A549 (cell line): ENCODE results near the gene SCGB1C2. TPM values are rescaled to one million over a fixed set of nuclear protein-coding genes. Genes with fewer than 3 reads are reported as not detected.

Experiments used
- ATAC-seq, 2 experiments: fragments of 200-7000 bp in 1 of 2; fragments of >200 bp in 1 of 2; cut with Nextera tagmentation in 1 of 2; cut with Tn5 transposase in 1 of 2; 3 replicates each; pipeline versions ENCODE4 v1.8.0 to v1.9.1; 2018 to 2020; ENCODE audit warnings: mild to moderate bottlenecking in 1 of 2, moderate library complexity in 1 of 2
- CTCF ChIA-PET: fragments of 300-600 bp; sonication (Branson Sonifier 250); formaldehyde crosslinking; extraction: SDS; loops from one replicate; lab custom pipeline; 2021; ENCODE audit warnings: antibody characterized with exemption, inconsistent platforms; lab: Yijun Ruan, JAX
- POLR2A ChIA-PET: fragments of 350-600 bp; formaldehyde crosslinking; extraction: SDS; loops from one replicate; lab custom pipeline; 2021; ENCODE audit warnings: antibody characterized with exemption, inconsistent platforms; lab: Yijun Ruan, JAX
- DNase-seq, 2 experiments: peaks; one replicate each; pipeline versions ENCODE4 v3.0.0 to v3.0.0-alpha.2; 2011 to 2016; ENCODE audit warnings: low read depth in 1 of 2, low spot score in 1 of 2
- FAIRE-seq: peaks from 2 replicates; lab custom pipeline; 2011; peaks lifted over from hg19 to GRCh38; lab: Jason Lieb, UNC
- H3K27ac ChIP-seq, 2 experiments: fragments of >200 bp; sonication (Bioruptor Twin); formaldehyde crosslinking; 3 replicates each; pipeline ENCODE4 v1.5.1; 2016 to 2017
- H3K4me1 ChIP-seq: fragments of >200 bp; sonication (Bioruptor Twin); formaldehyde crosslinking; 3 replicates; pipeline ENCODE4 v1.6.1; 2016
- H3K4me2 ChIP-seq: fragments of >200 bp; sonication (Bioruptor Twin); formaldehyde crosslinking; 3 replicates; pipeline ENCODE4 v1.6.1; 2016
- H3K4me3 ChIP-seq: fragments of >200 bp; sonication (Bioruptor Twin); formaldehyde crosslinking; 3 replicates; pipeline ENCODE4 v1.5.1; 2016
- H3K9me3 ChIP-seq: fragments of >200 bp; sonication (Bioruptor Twin); formaldehyde crosslinking; 3 replicates; pipeline ENCODE4 v1.6.1; 2016
- ATOH8 ChIP-seq: fragments of 250-450 bp; sonication (Bioruptor Pico); IDR thresholded peaks from 2 replicates; pipeline ENCODE4 v1.5.0; 2020; ENCODE audit warnings: low read depth, mild to moderate bottlenecking, moderate library complexity
- BCL3 ChIP-seq: fragments of >200 bp; sonication (Bioruptor Twin); formaldehyde crosslinking; IDR thresholded peaks from 3 replicates; pipeline ENCODE4 v1.6.1; 2016
- BHLHE40 ChIP-seq: IDR thresholded peaks from 2 replicates; pipeline ENCODE4 v1.6.1; 2012; ENCODE audit warnings: low read depth, low read length, inconsistent platforms
- CBX2 ChIP-seq: fragments of 200-600 bp; sonication (generic); IDR thresholded peaks from 2 replicates; pipeline ENCODE4 v1.6.1; 2016; ENCODE audit warnings: low read depth, mild to moderate bottlenecking, borderline replicate concordance
- CEBPB ChIP-seq, 2 experiments: fragments of >200 bp in 1 of 2; sonication (Bioruptor Twin) in 1 of 2; formaldehyde crosslinking in 1 of 2; IDR thresholded peaks; 2 replicates each; pipeline ENCODE4 v1.6.1; 2012 to 2016
- CHD4 ChIP-seq: fragments of 200-600 bp; sonication (generic); IDR thresholded peaks from 2 replicates; pipeline ENCODE4 v1.6.1; 2016; ENCODE audit warnings: antibody characterized with exemption, mild to moderate bottlenecking, borderline replicate concordance
- CTCF ChIP-seq: fragments of >200 bp; sonication (Bioruptor Twin); formaldehyde crosslinking; IDR thresholded peaks from 3 replicates; pipeline ENCODE4 v1.5.1; 2016
- E2F6 ChIP-seq: IDR thresholded peaks from 2 replicates; pipeline ENCODE4 v1.6.1; 2012; ENCODE audit warnings: low read depth, borderline replicate concordance
- EHF ChIP-seq: fragments of 250-450 bp; sonication (Bioruptor Pico); IDR thresholded peaks from 2 replicates; pipeline ENCODE4 v1.5.0; 2020; ENCODE audit warnings: mild to moderate bottlenecking
- ELK1 ChIP-seq: fragments of 150-350 bp; IDR thresholded peaks from 2 replicates; pipeline ENCODE4 v1.6.1; 2014; ENCODE audit warnings: low read depth, mild to moderate bottlenecking, low read length
- EP300 ChIP-seq, 2 experiments: fragments of >200 bp; sonication (Bioruptor Twin); formaldehyde crosslinking; IDR thresholded peaks; 2 replicates in 1 of 2; 3 replicates in 1 of 2; pipeline ENCODE4 v1.6.1; 2016 to 2017
- FOSB ChIP-seq: fragments of 250-450 bp; sonication (Bioruptor Pico); IDR thresholded peaks from 2 replicates; pipeline ENCODE4 v1.5.0; 2020; ENCODE audit warnings: mild to moderate bottlenecking, moderate library complexity
- FOSL2 ChIP-seq, 2 experiments: fragments of 450-650 bp in 1 of 2; fragments of >200 bp in 1 of 2; sonication (Bioruptor Twin) in 1 of 2; formaldehyde crosslinking; IDR thresholded peaks; 2 replicates each; pipeline versions ENCODE4 v1.5.0 to v1.6.1; 2016 to 2020; ENCODE audit warnings: mild to moderate bottlenecking in 1 of 2, moderate library complexity in 1 of 2
- GATA3 ChIP-seq: IDR thresholded peaks from 2 replicates; pipeline ENCODE4 v1.6.1; 2012; ENCODE audit warnings: borderline replicate concordance
- HES2 ChIP-seq: fragments of >200 bp; sonication (Bioruptor Twin); formaldehyde crosslinking; IDR thresholded peaks from 2 replicates; pipeline ENCODE4 v1.6.1; 2016
- HOXA7 ChIP-seq: fragments of 250-450 bp; sonication (Bioruptor Pico); IDR thresholded peaks from 2 replicates; pipeline ENCODE4 v1.5.0; 2020; ENCODE audit warnings: mild to moderate bottlenecking, moderate library complexity
- KDM1A ChIP-seq: fragments of 200-600 bp; sonication (generic); IDR thresholded peaks from 2 replicates; pipeline ENCODE4 v1.6.1; 2016; ENCODE audit warnings: low read depth, mild to moderate bottlenecking
- MAFK ChIP-seq: fragments of 450-650 bp; IDR thresholded peaks from 2 replicates; pipeline ENCODE4 v1.6.1; 2014; ENCODE audit not compliant: partially characterized antibody
- MAX ChIP-seq: IDR thresholded peaks from 2 replicates; pipeline ENCODE4 v1.6.1; 2012
- MAZ ChIP-seq: fragments of 150-350 bp; IDR thresholded peaks from 2 replicates; pipeline ENCODE4 v1.6.1; 2014; ENCODE audit warnings: antibody characterized with exemption, low read depth, low read length, borderline replicate concordance
- MYC ChIP-seq: IDR thresholded peaks from 2 replicates; pipeline ENCODE4 v1.6.1; 2012; ENCODE audit warnings: mild to moderate bottlenecking, inconsistent platforms, low read length, improper control_type of control experiment, borderline replicate concordance
- NFE2L2 ChIP-seq: fragments of 150-350 bp; conservative IDR thresholded peaks from 2 replicates; pipeline ENCODE4 v1.6.1; 2014; ENCODE audit warnings: low read length
- PBX3 ChIP-seq: IDR thresholded peaks from 2 replicates; pipeline ENCODE4 v1.6.1; 2012
- POLR2A ChIP-seq: IDR thresholded peaks from 2 replicates; pipeline ENCODE4 v1.6.1; 2012; ENCODE audit warnings: mild to moderate bottlenecking, low read length
- POLR2AphosphoS2 ChIP-seq: conservative IDR thresholded peaks from 2 replicates; pipeline ENCODE4 v1.6.1; 2012; ENCODE audit warnings: low read length, improper control_type of control experiment, inconsistent platforms
- RAD21 ChIP-seq, 2 experiments: fragments of >200 bp in 1 of 2; sonication (Bioruptor Twin) in 1 of 2; formaldehyde crosslinking in 1 of 2; IDR thresholded peaks in 1 of 2; conservative IDR thresholded peaks in 1 of 2; 2 replicates in 1 of 2; 3 replicates in 1 of 2; pipeline ENCODE4 v1.6.1; 2012 to 2018; ENCODE audit warnings: inconsistent platforms in 1 of 2
- RCOR1 ChIP-seq: fragments of 150-350 bp; IDR thresholded peaks from 2 replicates; pipeline ENCODE4 v1.6.1; 2014; ENCODE audit warnings: antibody characterized with exemption, low read length, low read depth
- RNF2 ChIP-seq: fragments of 200-600 bp; sonication (generic); IDR thresholded peaks from 2 replicates; pipeline ENCODE4 v1.6.1; 2016; ENCODE audit warnings: low read depth, mild to moderate bottlenecking, antibody characterized with exemption, moderate library complexity, borderline replicate concordance
- SMC3 ChIP-seq: fragments of >200 bp; sonication (Bioruptor Twin); formaldehyde crosslinking; IDR thresholded peaks from 3 replicates; pipeline ENCODE4 v1.6.1; 2018; ENCODE audit warnings: inconsistent platforms
- TP53 ChIP-seq: fragments of 250-450 bp; sonication (Bioruptor Pico); IDR thresholded peaks from 2 replicates; pipeline ENCODE4 v1.5.0; 2021; ENCODE audit warnings: mild to moderate bottlenecking, moderate library complexity
- ZFP36 ChIP-seq: fragments of 450-650 bp; IDR thresholded peaks from 2 replicates; pipeline ENCODE4 v1.6.1; 2014; ENCODE audit warnings: borderline replicate concordance; ENCODE audit not compliant: partially characterized antibody
- ZNF302 ChIP-seq: fragments of 250-450 bp; sonication (Bioruptor Pico); IDR thresholded peaks from 2 replicates; pipeline ENCODE4 v1.9.0; 2021; ENCODE audit warnings: inconsistent platforms, mild to moderate bottlenecking, moderate library complexity
- ZSCAN20 ChIP-seq: fragments of 250-450 bp; sonication (Bioruptor Pico); IDR thresholded peaks from 2 replicates; pipeline ENCODE4 v1.8.0; 2022; ENCODE audit warnings: mild to moderate bottlenecking, moderate library complexity
- WGBS: methylation state at CpG from one replicate; pipeline ENCODE4 v1.1.6; 2017; ENCODE audit errors: missing lambda C conversion rate; 5-methylcytosine and 5-hydroxymethylcytosine counted together
- polyA plus RNA-seq, 4 experiments: library from polyadenylated mRNA; depleted of rRNA in 3 of 4; stranded (reverse); fragments of >200 nt; fragmentation: RNase III in 1 of 4; extraction: RNeasy Plus Mini Kit Qiagen cat#74134 plus additional on column Dnase treatment in 1 of 4; gene quantifications; 2 replicates in 3 of 4; 3 replicates in 1 of 4; pipeline ENCODE4 v1.2.3, GENCODE V29; 2011 to 2017

SCGB1C2 gene
- polyA plus RNA-seq, 2 of the 4 experiments (the other 2 are of a cell fraction), result not detected

- CTCF ChIA-PET, result interaction anchor here (0.6 to 2.9 kb wide), 11 partner anchors 9 to 554 kb away, joined by 3 to 13 read pairs (median 4); partner anchors contain the start of gene RPH3AL
- ATAC-seq (peak; percentile 79 to 89), DNase-seq (peak; percentile 85 to 92), FAIRE-seq (no peak)
- POLR2A ChIA-PET, result no interaction called here
- no peaks in the 10 kb centered on the region for H3K9me3 ChIP-seq
- TF ChIP-seq ZSCAN20 (CRISPR knock-in tag), result no peak; the same call in 1 of the 2 replicates
- no peak for TF ChIP-seq BCL3
- no peak for TF ChIP-seq FOSB (CRISPR knock-in tag)
- no peak for TF ChIP-seq BHLHE40
- peak; percentile 92 for TF ChIP-seq SMC3
- no peak for TF ChIP-seq POLR2AphosphoS2
- peak; percentile 92 for TF ChIP-seq MAX
- TF ChIP-seq KDM1A, result no peak
- TF ChIP-seq CTCF, result peak; percentile 95
- TF ChIP-seq HOXA7, result no peak
- TF ChIP-seq CBX2, result no peak
- peak; percentile 80 to 98 for TF ChIP-seq RAD21 (conservative IDR thresholded peaks at IDR 0.05 in 1 of 2, IDR thresholded peaks at IDR 0.05 in 1 of 2)
- no peak for TF ChIP-seq ATOH8 (CRISPR knock-in tag)
- no peak for TF ChIP-seq ZFP36
- no peak for TF ChIP-seq PBX3
- TF ChIP-seq E2F6, result peak; percentile 93
- no peak for TF ChIP-seq HES2
- TF ChIP-seq TP53 (CRISPR knock-in tag), result no peak
- no peak for TF ChIP-seq GATA3
- no peak for TF ChIP-seq RNF2
- TF ChIP-seq CEBPB (IDR thresholded peaks at IDR 0.05), result no peak
- TF ChIP-seq CHD4, result no peak
- no peak for TF ChIP-seq EP300 (IDR thresholded peaks at IDR 0.05)
- no peak for TF ChIP-seq ZNF302 (CRISPR knock-in tag)
- no peak for TF ChIP-seq MAZ
- TF ChIP-seq FOSL2 (IDR thresholded peaks at IDR 0.05), result no peak
- TF ChIP-seq FOSL2 (CRISPR knock-in tag; IDR thresholded peaks at IDR 0.05), result no peak
- TF ChIP-seq EHF (CRISPR knock-in tag), result no peak
- TF ChIP-seq MAFK, result no peak
- TF ChIP-seq MYC, result no peak
- TF ChIP-seq NFE2L2, result no peak
- no peak for TF ChIP-seq RCOR1
- TF ChIP-seq POLR2A, result no peak
- no peak for TF ChIP-seq ELK1
- 0 out of 3 replicates have a peak, but pooled peaks cover 4% of the 10 kb centered on the region for H3K4me1 ChIP-seq
- H3K4me3 ChIP-seq, result no peak overlapping the region
- no peak overlapping the region for H3K27ac ChIP-seq
- 4% methylated on average over 22 of the region's 44 CpGs for WGBS
- H3K4me2 ChIP-seq, result peak overlapping the region; percentile 58
Observed at GRCh38 chr17:143785-144281, 6.5 kb downstream of the SCGB1C2 start.
